ENCODE results near the gene LACRT.

The LACRT gene

DNA sequence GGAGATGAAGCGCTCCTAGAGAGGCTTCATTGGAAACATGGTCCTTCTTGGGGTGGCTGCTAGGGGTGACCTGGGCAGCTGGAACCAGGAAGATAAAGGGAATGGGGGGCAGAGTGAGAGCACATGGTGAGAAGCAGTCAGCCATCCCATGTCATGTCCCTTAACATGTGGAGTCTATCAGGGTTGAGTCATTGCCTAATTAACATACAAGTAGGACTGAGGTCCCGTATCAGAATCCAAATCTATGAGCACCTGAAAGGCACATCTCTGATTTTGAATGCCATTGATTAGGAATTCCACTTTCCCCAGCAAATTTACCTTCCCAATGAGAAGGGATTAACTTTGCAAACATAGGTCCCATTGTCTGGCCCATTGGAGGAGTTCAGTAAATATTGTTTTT, 25.9 kb downstream of the LACRT start:
- in situ Hi-C loops (cut with HindIII; ENCODE audit: low sequenced_read_pairs): no loop called here
- DNase-seq (ENCODE audit: low read depth): no peak
- H3K4me3 ChIP-seq (ENCODE audit: low read depth, low read length): no peak overlapping the region
- TF ChIP-seq, protein P1, sequence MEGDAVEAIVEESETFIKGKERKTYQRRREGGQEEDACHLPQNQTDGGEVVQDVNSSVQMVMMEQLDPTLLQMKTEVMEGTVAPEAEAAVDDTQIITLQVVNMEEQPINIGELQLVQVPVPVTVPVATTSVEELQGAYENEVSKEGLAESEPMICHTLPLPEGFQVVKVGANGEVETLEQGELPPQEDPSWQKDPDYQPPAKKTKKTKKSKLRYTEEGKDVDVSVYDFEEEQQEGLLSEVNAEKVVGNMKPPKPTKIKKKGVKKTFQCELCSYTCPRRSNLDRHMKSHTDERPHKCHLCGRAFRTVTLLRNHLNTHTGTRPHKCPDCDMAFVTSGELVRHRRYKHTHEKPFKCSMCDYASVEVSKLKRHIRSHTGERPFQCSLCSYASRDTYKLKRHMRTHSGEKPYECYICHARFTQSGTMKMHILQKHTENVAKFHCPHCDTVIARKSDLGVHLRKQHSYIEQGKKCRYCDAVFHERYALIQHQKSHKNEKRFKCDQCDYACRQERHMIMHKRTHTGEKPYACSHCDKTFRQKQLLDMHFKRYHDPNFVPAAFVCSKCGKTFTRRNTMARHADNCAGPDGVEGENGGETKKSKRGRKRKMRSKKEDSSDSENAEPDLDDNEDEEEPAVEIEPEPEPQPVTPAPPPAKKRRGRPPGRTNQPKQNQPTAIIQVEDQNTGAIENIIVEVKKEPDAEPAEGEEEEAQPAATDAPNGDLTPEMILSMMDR (IDR thresholded peaks at IDR 0.05; ENCODE audit: low read depth, low read length, missing control alignments): no peak

DNA sequence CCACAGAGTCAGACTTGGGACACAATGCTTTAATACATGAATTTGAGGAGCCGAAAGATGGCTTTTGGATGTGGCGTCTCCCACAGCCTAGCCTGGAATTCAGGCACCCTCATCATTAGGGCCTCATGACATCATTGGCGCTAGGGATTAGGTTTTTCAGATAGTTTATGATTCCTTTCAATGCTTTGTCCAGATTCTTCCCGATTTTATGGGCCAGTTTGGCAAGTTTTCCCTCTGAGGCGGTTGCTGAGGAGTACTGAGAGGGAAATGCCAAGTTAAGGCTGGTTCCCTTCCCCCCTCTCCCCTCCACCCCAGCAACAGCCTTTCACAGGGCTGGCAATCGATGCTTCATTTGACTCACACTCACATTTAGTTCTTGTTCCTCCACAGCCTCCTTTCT, 26.5 kb downstream of the LACRT start:
- TF ChIP-seq, protein P1 (IDR thresholded peaks at IDR 0.05; ENCODE audit: low read depth, low read length, missing control alignments): no peak
- no peak overlapping the region for H3K4me3 ChIP-seq (ENCODE audit: low read depth, low read length)
- in situ Hi-C loops (cut with HindIII; ENCODE audit: low sequenced_read_pairs): no loop called here
- DNase-seq (ENCODE audit: low read depth): no peak

DNA sequence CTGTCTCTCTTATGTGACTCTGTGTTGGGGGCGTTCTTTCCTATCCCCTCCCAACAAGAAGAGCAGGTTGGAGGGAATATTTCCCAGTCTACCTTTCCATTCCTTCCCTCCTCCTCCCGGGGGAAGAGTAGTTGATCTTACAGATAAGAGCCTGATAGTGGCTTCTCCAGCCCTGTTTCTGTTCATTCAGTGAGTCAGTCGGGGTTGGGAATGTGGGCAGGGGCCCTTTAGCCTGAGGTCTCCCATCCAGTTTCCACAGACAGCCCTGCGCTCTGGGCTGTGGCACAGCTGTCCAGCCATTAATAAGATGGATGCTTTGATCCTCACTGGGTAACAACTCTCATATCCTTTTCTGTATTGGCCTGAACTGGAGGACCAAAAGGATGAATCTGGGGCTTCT, 28.1 kb downstream of the LACRT start:
- TF ChIP-seq, protein P1 (IDR thresholded peaks at IDR 0.05; ENCODE audit: low read depth, low read length, missing control alignments): no peak
- no peak for DNase-seq (ENCODE audit: low read depth)
- in situ Hi-C loops (cut with HindIII; ENCODE audit: low sequenced_read_pairs): no loop called here
- H3K4me3 ChIP-seq (ENCODE audit: low read depth, low read length): no peak overlapping the region

DNA sequence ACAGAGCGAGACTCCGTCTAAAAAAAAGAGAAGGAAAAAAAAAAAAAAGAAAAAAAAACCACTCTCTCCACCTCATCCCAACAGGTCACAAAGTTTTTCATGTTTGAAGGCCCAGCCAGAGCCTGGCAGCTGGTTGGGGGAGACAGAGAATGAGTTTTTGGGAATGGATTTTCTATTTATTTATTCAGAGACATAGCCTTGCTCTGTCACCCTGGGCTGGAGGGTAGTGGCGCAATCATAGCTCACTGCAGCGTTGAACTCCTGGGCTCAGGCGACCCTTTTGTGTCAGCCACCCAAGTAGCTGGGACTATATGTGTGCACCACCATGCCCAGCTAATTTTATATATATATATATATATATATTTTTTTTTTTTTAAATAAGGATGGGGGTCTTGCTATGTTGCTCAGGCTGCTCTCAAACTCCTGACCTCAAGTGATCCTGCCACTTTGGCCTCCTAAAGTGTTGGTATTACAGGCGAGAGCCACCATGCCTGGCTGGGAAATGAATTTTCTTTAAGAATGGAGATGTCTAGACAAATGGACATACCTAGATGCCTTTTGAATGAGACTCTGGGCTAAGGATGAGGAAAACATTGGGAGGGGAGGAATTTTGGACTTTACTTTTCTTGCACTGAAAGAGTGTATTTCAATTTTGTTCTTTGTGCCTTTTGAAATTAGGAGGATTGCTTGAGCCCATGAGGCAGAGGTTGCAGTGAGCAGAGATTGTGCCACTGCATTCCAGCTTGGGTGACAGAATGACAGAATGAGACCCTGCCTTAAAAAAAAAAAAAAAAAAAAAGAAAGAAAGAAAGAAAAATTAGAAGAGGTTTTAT, 29.3 kb downstream of the LACRT start:
- TF ChIP-seq, protein P1 (IDR thresholded peaks at IDR 0.05; ENCODE audit: low read depth, low read length, missing control alignments): no peak
- no peak overlapping the region for H3K4me3 ChIP-seq (ENCODE audit: low read depth, low read length)
- in situ Hi-C loops (cut with HindIII; ENCODE audit: low sequenced_read_pairs): no loop called here
- DNase-seq (ENCODE audit: low read depth): no peak

DNA sequence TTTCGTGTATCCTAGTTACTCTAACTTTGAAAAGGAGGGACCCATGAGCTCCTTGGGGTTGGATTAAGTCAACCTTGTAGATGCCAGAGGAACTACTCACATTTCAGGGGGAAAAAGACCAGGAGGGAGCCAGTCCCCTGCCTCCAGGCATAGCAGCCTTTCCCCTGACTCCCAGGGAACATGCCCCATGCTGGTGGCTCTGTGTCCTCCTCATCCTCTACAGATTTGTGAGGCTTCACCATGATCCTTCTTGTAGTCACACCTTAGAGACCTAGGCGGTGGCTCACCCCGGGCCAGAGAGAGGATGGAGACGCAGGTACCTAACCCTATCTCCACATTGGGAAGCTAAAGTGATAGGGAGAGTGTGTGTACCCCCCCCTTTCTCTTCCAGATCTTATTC, 30.3 kb downstream of the LACRT start:
- in situ Hi-C loops (cut with HindIII; ENCODE audit: low sequenced_read_pairs): no loop called here
- DNase-seq (ENCODE audit: low read depth): no peak
- TF ChIP-seq, protein P1 (IDR thresholded peaks at IDR 0.05; ENCODE audit: low read depth, low read length, missing control alignments): no peak
- no peak overlapping the region for H3K4me3 ChIP-seq (ENCODE audit: low read depth, low read length)

DNA sequence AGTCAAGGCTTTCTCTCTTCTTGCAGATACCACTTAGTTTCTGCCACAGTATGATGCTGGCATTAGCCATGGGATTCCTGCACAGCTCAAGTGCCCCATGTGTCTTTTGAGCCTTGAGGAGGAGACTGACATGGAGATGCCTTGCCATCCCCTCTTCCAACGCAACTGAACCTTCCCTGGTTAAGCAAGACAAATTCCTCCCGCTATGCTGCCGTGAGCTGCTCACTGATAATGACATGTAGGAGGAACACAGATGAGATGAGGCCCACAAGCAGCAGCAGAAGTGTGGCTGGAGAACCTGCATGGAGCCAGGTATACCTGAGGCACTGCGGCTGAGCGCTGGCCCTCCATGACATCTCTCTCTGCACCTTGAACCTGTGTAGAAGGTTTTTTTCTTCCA, 30.8 kb downstream of the LACRT start:
- TF ChIP-seq, protein P1 (IDR thresholded peaks at IDR 0.05; ENCODE audit: low read depth, low read length, missing control alignments): no peak
- no peak for DNase-seq (ENCODE audit: low read depth)
- in situ Hi-C loops (cut with HindIII; ENCODE audit: low sequenced_read_pairs): no loop called here
- H3K4me3 ChIP-seq (ENCODE audit: low read depth, low read length): no peak overlapping the region
